Activated CD4-positive, alpha-beta T cell treated with anti-CD3 and anti-CD28 coated beads for 48 hours (primary cell): ENCODE measurements around the gene PLA2G4E.

Experiments used
- DNase-seq: peaks from one replicate; pipeline ENCODE4 v3.0.0-alpha.2; 2020

The PLA2G4E gene

GRCh38 chr15:42020713-42021273 lies at the start of gene PLA2G4E:
TSS of gene PLA2G4E (minus strand) at chr15:42021042. CDS start at chr15:42021030, 12 bp downstream.
- no peak for DNase-seq

DNA sequence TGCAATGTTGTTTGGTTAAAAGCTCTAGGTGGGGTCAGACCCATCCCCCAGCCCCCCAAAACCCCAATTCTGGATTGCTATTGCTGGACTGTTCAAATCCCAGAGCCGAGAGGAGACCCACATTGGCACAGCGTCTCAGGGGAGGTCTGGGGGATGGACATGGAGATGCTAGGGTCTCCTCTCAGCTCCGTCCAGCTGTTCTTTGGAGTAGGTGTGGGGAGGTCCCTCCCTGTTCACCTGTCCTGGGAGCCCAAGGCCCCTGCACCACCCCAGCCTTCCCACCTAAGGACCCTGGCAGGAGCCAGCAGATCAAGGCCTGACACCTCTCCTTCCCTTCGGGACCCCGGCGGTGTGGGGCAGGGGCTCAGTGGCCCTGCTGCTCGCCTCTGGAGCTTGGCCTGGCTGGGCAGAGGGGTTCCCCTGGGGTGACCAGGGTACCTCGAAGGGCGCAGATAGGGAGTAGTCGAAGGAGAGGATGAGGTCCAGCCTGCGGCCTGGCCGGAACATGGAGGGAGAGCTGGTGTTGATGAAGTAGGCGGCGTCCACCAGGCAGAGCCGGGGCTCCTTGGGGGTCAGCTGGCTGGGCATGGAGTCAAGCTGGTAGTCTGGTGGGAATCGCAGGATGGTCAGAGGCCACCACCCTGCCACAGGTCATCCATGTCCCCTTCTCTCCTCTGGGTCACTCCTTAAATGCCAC lies 49.6 kb upstream of the PLA2G4E start:
- no peak for DNase-seq

- DNase-seq = no peak
Observed at GRCh38 chr15:42069496-42070278, 48.8 kb upstream of the PLA2G4E start.

GRCh38 chr15:42069025-42069424 lies 48.2 kb upstream of the PLA2G4E start:
- DNase-seq = no peak

DNA sequence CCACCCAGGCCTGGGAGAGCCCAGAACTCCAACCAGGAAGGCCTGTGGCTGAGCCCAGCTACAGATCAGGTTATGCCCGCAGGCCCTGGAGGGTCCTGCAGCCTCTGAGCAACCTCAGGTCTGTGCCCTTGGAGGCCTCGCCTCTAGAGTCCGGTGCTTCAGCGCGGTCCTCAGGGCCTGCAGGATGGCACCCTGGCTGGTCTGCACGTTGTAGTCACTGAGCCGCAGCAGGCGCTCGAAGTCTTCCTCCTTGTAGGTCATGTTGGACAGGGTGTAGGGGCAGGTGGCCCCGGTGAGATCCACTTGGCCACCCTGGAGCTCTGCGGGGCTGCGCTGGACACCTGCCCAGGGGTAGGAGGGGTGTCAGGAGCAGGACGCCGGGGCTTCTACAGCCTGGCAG lies 47.8 kb upstream of the PLA2G4E start:
- no peak for DNase-seq

- DNase-seq = no peak
Observed at GRCh38 chr15:42066764-42067415, 46.0 kb upstream of the PLA2G4E start.

- DNase-seq = no peak
Observed at GRCh38 chr15:42065468-42065867, 44.6 kb upstream of the PLA2G4E start.

DNA sequence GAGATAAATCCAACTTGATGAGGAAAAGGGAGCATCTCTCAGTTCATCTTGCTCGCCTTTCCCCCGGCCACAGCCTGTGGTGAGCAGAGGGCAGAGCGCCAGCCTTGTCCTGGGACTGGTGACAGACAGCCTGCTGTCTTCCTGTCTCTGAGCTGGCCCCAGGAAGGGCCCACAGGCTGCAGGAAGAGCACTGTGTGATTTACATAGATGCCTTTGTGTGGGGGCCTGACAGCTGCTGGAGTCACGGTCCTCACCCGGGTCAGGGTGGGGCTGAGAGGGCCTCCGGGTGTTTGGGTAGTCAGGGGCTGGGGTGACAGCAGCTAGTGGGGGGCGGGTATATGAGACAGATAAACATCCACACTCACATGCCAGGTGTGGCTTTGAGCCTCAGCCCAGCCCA lies 44.2 kb upstream of the PLA2G4E start:
- no peak for DNase-seq

DNA sequence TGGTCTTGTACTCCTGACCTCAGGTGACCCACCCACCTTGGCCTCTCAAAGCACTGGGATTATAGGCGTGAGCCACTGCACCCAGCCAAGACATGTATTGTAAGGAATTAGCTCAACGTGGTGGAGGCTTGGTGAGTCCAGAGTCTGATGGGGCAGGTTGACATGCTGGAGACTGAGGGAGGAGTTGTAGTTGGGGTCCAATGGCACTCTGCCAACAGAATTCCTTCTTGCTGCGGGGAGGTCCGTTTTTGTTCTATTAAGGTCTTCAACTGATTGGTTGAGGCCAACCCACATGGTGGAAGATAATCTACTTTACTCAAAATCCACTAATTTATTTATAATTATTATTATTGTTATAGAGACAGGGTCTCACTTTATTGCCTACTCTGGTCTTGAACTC lies 43.4 kb upstream of the PLA2G4E start:
- no peak for DNase-seq

- no peak for DNase-seq
Observed at GRCh38 chr15:42063122-42063848, 42.4 kb upstream of the PLA2G4E start.

DNA sequence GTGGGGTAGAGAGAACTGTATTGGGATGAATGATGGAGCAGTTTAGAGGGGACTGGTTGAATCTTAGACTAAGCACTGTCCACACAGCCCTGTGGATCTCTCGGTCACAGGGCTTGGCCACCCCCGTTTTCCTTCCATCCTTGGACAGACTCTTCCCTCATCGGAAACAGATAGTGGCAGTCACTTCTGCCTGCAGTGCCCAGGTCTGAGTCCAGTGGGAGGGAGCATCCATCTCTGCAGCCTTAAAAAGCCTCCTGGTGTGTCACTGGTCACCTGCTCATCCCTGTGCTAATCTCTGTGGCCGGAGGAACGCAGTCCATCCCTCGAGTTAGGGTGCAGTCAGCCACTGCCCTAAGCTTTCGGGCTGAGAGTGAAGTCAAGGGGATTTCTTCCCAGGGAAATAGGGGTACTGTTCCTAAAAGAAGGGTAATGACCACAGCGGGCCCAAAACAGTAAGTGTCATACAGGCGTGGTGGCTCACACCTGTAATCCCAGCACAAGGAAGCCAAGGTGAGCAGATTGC lies 41.5 kb upstream of the PLA2G4E start:
- no peak for DNase-seq

GRCh38 chr15:42060797-42061196 lies 40.0 kb upstream of the PLA2G4E start:
- DNase-seq = no peak

DNA sequence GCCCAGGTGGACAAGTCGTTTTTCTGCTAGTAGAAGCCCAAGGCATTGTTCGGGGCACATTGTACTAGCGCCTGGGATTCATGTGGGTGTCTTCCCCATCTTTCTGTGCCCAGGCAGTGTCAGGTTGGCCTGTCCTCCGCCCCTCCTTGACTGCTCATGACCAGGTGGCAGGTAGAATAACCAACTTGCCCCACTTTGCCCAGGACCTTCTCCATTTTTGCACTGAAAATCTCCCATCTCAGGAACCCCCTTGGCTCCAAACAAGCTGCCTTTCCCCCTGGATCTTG lies 39.6 kb upstream of the PLA2G4E start:
- DNase-seq = no peak

GRCh38 chr15:42059661-42060476 lies 39.0 kb upstream of the PLA2G4E start:
- DNase-seq = peak; percentile 82

- DNase-seq = no peak
Observed at GRCh38 chr15:42058791-42059190, 37.9 kb upstream of the PLA2G4E start.

DNA sequence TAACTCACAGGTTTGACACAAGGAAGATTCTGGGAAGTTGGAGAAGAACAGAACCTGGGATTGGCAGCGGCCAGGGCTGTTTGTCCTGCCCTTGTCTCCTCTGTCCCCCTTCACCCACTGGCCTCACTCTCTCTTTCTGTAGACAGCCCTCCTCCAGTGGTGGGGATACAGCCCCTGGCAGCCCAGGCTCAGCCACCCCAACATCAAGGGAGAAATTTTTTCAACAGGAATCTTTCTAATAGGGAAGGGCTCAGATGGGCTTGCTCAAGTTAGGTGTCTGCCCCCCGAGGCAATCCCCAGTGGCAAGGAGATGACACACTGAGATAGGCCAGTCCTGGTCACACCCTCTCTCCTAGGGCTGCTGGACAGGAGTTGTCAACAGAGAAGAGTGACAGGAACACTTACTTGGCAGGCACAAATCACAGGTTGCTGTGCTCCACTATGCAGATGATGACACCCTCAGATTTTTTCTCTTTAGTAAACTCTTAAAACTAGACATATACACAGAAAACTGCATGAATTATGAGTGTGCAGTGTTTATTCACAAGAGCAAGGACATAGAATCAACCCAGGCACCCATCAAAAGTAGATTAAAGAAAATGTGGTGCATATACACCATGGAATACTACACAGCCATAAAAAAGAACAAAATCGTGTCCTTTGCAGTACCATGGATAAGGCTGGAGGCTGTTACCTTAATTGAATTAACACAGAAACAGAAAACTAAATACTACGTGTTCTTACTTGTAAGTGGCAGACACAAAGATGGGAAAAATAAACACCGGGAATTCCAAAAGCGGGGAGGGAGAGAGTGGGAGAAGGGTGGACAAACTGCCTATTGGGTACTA lies 37.2 kb upstream of the PLA2G4E start:
- no peak for DNase-seq

DNA sequence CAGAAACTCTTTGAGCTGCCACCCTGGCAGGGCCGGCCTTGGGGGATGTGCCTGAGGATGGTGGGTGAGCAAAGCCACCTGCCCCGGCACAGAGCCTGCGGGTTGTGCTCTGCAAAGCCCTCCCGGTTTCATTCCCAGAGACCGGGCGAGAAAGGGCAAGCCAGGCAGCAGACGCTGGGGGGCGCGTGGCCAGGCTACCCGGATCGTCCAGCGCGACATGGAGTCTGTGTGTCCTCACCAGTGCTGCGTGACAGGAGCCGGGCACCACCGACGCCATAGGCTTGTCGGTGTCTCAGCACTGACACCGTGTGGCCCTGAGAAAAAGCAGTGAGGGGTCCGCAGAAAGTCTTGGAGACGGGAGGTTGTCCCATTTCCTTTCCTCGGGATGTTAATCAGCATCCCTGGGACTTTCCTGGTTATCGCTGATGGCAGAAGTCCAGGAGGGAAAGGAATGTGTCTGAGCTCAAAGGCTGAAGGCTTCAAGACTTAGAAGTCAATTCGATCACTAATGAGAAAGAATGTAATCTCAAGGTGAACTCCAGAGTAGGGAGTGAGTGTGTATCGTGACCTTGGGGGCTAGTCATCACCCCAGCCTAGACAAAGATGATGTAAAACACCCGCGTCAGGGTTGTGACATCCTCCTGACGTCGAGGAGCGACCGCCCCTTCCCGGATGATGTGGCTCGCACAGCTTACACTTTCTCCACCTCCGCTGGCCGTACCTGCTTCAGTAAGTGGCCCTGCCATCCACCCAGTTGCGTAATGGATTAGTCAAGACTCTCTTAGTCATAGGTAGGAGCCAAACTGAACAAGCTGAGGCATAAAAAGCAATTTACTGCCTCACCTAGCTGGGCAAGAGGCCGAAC lies 36.3 kb upstream of the PLA2G4E start:
- DNase-seq = peak; percentile 75

DNA sequence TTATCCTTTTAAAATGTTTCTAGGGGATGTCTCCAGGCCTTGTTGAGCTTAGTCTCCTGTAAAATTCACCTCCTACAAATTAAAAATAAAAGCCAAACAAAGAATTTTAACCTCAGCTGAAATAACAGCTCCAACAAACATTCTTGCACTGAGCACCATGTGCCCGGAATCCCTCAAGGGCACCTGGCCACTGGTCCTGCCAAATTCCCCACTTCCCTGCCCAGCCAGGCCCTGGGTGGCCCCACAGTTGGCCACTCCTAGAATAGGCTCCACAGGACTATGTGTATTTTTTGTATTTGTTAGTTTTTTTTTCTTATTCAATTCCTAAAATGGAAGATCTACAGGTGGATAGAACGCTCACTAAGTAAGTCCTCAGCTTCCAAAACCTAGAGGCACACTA lies 33.1 kb upstream of the PLA2G4E start:
- no peak for DNase-seq

DNA sequence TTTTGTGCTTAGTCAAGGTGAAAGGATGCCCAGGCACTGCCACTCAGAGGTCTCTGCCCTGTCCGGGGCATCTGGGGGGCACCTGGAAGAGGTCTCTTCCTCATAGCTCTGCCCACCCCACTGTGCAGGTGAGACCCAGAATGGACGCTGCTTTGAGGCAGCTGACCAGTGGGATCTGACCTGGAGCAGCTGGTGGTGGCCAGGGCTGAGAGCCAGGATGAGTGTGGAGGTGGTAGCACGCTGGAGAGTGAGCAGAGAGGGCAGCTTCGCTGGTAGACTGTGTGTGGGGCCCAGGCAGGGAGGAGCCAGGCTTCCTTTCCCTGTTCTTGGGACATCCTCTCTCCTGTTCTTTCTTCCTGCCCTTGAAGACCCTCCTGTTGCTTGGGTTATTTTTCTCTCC lies 32.2 kb upstream of the PLA2G4E start:
- no peak for DNase-seq
